ENCODE data around the gene LRIG1.

LRIG1 gene, protein sequence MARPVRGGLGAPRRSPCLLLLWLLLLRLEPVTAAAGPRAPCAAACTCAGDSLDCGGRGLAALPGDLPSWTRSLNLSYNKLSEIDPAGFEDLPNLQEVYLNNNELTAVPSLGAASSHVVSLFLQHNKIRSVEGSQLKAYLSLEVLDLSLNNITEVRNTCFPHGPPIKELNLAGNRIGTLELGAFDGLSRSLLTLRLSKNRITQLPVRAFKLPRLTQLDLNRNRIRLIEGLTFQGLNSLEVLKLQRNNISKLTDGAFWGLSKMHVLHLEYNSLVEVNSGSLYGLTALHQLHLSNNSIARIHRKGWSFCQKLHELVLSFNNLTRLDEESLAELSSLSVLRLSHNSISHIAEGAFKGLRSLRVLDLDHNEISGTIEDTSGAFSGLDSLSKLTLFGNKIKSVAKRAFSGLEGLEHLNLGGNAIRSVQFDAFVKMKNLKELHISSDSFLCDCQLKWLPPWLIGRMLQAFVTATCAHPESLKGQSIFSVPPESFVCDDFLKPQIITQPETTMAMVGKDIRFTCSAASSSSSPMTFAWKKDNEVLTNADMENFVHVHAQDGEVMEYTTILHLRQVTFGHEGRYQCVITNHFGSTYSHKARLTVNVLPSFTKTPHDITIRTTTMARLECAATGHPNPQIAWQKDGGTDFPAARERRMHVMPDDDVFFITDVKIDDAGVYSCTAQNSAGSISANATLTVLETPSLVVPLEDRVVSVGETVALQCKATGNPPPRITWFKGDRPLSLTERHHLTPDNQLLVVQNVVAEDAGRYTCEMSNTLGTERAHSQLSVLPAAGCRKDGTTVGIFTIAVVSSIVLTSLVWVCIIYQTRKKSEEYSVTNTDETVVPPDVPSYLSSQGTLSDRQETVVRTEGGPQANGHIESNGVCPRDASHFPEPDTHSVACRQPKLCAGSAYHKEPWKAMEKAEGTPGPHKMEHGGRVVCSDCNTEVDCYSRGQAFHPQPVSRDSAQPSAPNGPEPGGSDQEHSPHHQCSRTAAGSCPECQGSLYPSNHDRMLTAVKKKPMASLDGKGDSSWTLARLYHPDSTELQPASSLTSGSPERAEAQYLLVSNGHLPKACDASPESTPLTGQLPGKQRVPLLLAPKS

DNA sequence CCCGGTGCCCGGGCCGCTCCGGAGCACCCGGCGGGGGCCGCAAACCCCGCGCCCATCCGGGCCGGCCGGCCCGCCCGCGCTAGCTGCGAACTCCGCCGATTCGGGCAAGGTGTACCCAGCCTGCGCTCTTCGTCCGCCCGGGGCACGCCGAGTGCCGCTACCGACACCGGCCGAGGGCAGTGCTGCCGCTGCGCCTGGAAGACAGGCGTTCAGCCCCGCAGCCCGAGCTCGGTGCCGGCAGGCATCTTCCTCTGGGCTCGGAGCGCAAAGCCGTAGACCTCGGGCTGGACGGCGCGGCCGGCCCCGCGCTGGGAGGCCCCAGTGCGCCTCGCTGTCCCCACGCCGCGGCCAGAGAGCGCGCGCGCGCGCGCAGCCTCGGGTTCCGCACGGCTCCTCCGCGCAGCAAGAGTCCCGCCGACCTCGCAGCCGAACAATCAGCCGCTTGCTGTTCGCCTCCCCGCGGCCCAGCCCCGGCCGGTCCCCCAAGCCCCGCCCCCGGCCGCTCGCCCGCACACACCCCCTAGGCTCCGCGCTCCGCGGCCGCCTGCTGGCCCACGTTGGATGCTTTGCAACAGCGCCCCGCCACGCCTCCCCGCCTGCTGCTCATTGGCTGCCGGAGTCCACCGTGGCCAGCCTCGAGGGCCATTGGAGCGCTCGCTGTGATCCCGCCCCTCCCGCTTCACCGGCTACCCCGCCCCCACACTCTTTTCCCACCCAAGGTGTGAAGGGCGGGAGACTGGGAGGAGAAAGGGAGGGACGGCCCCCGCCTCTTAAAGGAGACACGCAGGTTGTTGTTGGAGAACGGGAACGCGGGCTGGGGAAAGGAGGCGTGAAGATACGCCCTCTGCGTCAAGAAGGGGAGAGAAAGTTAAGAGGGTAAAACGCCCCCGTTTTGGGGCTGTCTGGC is at the start of gene LRIG1:
Gene LRIG1 (minus strand): TSS at position 447 of the 907 bp plus-strand sequence. CDS start 615 bp downstream, outside the sequence.
- TF ChIP-seq, protein P1, sequence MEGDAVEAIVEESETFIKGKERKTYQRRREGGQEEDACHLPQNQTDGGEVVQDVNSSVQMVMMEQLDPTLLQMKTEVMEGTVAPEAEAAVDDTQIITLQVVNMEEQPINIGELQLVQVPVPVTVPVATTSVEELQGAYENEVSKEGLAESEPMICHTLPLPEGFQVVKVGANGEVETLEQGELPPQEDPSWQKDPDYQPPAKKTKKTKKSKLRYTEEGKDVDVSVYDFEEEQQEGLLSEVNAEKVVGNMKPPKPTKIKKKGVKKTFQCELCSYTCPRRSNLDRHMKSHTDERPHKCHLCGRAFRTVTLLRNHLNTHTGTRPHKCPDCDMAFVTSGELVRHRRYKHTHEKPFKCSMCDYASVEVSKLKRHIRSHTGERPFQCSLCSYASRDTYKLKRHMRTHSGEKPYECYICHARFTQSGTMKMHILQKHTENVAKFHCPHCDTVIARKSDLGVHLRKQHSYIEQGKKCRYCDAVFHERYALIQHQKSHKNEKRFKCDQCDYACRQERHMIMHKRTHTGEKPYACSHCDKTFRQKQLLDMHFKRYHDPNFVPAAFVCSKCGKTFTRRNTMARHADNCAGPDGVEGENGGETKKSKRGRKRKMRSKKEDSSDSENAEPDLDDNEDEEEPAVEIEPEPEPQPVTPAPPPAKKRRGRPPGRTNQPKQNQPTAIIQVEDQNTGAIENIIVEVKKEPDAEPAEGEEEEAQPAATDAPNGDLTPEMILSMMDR (IDR thresholded peaks at IDR 0.05; ENCODE audit: insufficient read depth, missing control alignments), result no peak
- FAIRE-seq, result no peak
- DNase-seq (ENCODE audit: insufficient read length, low spot score), result peak; percentile 78

DNA sequence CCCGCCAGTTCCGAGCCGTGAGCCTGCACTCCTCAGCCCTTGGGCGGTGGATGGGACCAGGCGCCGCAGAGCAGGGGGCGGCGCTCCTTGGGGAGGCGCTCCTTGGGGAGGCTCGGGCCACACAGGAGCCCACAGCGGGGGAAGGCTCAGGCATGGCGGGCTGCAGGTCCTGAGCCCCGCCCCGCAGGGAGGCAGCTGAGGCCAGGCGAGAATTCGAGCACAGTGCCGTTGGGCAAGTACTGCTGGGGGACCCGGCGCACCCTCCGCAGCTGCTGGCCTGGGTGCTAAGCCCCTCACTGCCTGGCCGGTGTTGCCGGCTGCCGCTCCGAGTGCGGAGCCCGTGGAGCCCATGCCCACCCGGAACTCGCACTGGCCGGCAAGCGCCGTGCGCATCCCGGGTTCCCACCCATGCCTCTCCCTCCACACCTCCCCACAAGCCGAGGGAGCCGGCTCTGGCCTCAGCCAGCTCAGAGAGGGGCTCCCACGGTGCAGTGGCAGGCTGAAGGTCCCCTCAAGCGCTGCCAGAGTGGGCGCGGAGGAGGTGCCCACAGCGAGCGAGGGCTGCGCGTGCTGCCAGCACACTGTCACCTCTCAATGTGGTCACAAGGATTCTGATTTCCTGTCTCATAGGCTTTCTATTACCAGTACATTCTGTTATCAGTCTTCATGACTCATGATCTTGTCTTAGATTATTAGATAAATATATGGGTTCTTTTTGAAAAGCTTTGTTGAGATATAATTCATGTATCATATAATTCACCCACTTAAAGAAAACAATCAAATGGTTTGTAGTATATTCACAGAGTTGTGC is 44.0 kb upstream of the LRIG1 start:
- TF ChIP-seq, protein P1 (IDR thresholded peaks at IDR 0.05; ENCODE audit: insufficient read depth, missing control alignments), result no peak
- no peak for FAIRE-seq
- no peak for DNase-seq (ENCODE audit: insufficient read length, low spot score)

DNA sequence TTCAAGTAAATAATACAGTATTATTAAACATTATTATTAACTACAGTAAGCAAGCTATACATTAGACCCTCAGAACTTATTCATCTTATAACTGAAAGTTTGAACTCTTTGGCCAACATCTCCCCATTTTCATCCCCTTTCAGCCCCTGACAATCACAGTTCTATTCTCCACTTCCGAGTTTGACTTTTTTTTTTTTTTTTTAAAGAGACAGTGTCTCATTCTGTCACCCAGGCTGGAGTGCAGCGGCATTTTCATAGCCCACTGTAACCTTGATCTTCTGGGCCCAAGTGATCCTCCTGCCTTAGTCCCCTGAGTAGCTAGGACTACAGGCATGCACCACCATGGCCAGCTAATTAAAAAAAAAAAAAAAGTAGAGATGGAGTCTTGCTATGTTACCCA is 41.3 kb upstream of the LRIG1 start:
- no peak for DNase-seq (ENCODE audit: insufficient read length, low spot score)
- no peak for FAIRE-seq
- TF ChIP-seq, protein P1 (IDR thresholded peaks at IDR 0.05; ENCODE audit: insufficient read depth, missing control alignments), result no peak

DNA sequence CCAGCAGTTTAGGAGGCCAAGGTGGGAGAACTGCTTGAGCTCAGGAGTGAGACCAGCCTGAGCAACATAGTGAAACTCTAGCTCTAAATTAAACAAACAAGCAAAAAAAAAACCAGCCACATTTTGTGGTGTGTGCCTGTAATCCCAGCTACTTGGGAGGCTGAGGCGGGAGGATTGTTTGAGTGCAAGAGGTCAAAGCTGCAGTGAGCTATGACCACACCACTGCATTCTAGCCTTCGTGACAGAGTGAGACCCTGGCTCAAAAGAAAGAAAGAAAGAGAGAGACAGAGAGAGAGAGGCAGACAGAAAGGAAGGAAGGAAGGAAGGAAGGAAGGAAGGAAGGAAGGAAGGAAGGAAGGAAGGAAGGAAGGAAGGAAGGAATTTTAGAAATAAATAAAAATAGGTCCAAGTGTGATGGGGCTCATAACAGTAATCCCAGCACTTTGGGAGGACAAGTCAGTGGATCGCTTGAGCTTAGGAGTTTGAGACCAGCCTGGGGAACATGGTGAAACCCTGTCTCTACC is 38.7 kb upstream of the LRIG1 start:
- DNase-seq (ENCODE audit: insufficient read length, low spot score) (no peak), FAIRE-seq (no peak)
- TF ChIP-seq, protein P1 (IDR thresholded peaks at IDR 0.05; ENCODE audit: insufficient read depth, missing control alignments), result no peak

DNA sequence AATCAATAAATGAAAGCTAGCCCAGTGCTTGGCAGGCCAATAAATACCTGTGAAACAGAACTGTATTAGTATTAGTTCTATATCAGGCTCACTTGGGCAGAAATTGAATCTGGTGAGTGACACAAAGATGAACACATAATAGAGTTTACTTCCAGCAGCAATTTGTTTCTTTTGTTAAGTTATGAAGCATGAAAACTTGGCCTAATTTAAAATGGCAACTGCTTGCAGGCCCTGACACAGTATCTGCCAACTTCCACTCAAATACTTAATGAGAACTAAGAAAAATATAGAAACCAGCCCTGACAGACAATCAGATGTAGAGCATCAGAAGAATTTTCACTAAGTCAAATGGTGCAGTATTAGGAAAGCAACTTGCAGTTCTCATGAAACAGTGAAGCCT is 37.6 kb upstream of the LRIG1 start:
- DNase-seq (ENCODE audit: insufficient read length, low spot score) (no peak), FAIRE-seq (no peak)
- TF ChIP-seq, protein P1 (IDR thresholded peaks at IDR 0.05; ENCODE audit: insufficient read depth, missing control alignments), result no peak

Measured in D721Med (cell line).